HCT116 (cell line): ENCODE data around the gene TMEM54.

Experiments used
- CTCF ChIP-seq, 3 experiments: fragments of 200-600 bp in 1 of 3; sonication (generic) in 1 of 3; IDR thresholded peaks in 2 of 3; conservative IDR thresholded peaks in 1 of 3; 2 replicates each; pipeline ENCODE4 v1.5.1; 2012 to 2017; ENCODE audit warnings: low read depth in 2 of 3, low read length in 2 of 3, antibody characterized with exemption in 1 of 3, borderline replicate concordance in 1 of 3, control low read depth in 1 of 3, mild to moderate bottlenecking in 1 of 3, mixed read lengths in 1 of 3, mixed run types in 1 of 3, moderate library complexity in 1 of 3; ENCODE audit not compliant: insufficient read depth in 1 of 3
- EZH2 ChIP-seq: fragments of 200-600 bp; sonication (generic); IDR thresholded peaks from 2 replicates; pipeline ENCODE4 v1.6.1; 2017; ENCODE audit warnings: antibody characterized with exemption, mixed run types

GRCh38 chr1:32894019-32894600, 7.1 kb downstream of the TMEM54 start:
- TF ChIP-seq EZH2, result no peak
- no peak for TF ChIP-seq CTCF (IDR thresholded peaks at IDR 0.05 in 2 of 3, conservative IDR thresholded peaks at IDR 0.05 in 1 of 3; ENCODE audit: borderline replicate concordance in 1 of 3, insufficient read depth in 1 of 3, low read depth in 2 of 3, low read length in 2 of 3)
